ENCODE data around the gene LMNA.

GRCh38 chr1:156160743-156161171 lies 46.2 kb downstream of the LMNA start:
- TF ChIP-seq CTCF (conservative IDR thresholded peaks at IDR 0.05; ENCODE audit: low read length) (no peak), EZH2phosphoT487 (IDR thresholded peaks at IDR 0.05; ENCODE audit: borderline replicate concordance) (no peak)

All from Loucy (cell line).